Choroid plexus epithelial cell (primary cell): ENCODE results near the gene WDFY2.
"Not testable (repeated sequence)": the region's sequence is repeated elsewhere in the genome, so short reads cannot be mapped to it uniquely, and the experiment has no call there.

Experiments used
- DNase-seq: peaks from one replicate; pipeline ENCODE4 v3.0.0-alpha.2; 2010; ENCODE audit warnings: low read depth
- H3K4me3 ChIP-seq: 2 replicates; pipeline ENCODE4 v1.5.1; 2011; ENCODE audit warnings: low read depth, mild to moderate bottlenecking, control low read depth, low read length, moderate library complexity
- TF ChIP-seq, protein P1 (sequence below): conservative IDR thresholded peaks from 2 replicates; pipeline ENCODE4 v1.5.1; 2011; ENCODE audit warnings: low read depth, mild to moderate bottlenecking, control low read depth, inconsistent platforms, low read length, moderate library complexity

WDFY2 gene

DNA sequence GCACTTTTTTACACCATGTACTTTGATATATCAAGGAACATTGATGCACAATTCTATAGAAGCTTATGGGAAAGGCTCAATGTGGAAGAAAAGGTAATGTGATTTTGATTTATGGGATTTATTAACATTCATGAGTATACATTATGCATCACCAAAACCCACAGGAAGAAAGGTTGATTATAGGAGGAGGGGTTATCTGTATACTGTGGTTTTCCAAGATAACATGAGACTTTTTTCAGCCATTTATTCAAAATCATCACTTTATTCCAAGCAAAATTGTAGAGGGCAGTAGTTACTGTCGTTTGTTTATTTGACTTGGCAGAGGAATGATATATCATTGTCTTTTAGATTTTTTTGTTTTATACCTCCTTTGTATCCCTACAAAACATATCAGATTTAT lies 54.9 kb downstream of the WDFY2 start:
- TF ChIP-seq, protein P1, sequence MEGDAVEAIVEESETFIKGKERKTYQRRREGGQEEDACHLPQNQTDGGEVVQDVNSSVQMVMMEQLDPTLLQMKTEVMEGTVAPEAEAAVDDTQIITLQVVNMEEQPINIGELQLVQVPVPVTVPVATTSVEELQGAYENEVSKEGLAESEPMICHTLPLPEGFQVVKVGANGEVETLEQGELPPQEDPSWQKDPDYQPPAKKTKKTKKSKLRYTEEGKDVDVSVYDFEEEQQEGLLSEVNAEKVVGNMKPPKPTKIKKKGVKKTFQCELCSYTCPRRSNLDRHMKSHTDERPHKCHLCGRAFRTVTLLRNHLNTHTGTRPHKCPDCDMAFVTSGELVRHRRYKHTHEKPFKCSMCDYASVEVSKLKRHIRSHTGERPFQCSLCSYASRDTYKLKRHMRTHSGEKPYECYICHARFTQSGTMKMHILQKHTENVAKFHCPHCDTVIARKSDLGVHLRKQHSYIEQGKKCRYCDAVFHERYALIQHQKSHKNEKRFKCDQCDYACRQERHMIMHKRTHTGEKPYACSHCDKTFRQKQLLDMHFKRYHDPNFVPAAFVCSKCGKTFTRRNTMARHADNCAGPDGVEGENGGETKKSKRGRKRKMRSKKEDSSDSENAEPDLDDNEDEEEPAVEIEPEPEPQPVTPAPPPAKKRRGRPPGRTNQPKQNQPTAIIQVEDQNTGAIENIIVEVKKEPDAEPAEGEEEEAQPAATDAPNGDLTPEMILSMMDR, result no peak
- H3K4me3 ChIP-seq, result no peak overlapping the region
- no peak for DNase-seq

DNA sequence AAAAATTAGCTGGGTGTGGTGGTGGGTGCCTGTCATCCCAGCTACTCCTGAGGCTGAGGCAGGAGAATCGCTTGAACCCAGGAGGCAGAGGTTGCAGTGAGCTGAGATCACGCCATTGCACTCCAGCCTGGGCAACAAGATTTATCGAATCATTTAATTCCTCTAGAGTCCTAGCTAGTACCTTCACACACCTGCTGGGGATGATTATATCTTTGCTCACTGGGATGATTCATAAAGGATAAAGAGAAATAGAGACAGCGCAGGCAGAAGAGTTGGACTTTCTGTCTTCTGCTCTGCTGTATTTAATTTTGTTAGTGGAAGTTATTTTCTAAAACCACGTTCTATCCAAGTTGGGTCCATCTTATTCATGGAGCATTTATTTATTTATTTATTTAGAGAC lies 56.4 kb downstream of the WDFY2 start:
- H3K4me3 ChIP-seq, DNase-seq: not testable (repeated sequence)

DNA sequence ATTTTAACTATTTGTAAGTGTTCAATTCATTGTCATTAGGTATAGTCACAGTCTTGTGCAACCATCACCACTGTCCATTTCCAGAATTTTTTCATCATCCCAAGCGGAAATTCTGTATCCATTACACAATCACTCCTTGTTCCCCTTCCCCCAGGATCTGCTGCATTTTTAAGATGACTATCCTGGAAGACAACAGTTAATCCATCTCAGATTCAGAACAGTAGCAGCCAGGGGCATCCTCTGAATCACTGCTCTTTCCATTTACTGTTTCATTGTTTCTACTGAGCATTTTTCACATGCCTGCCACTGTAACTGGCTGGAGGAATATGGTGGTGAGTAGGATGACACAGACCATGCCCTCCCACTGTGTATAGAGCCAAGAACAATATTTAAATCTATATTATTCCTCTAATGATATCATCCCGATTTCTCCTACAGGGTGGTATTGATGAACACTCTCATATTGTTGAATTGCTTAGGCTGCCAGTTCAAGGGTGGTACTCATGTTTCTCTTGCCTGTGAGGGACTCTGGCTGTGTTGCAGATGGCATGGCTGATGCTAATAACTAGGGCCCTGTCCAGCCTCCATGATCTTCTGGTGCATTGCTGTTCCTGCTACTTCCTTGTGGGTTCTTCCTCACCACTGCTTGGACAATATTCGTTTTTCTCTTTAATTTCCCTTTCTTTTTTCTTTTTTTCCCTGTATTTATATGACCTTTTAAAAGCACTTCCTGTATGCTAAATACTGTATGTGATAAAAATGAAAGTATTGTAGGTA lies 59.0 kb downstream of the WDFY2 start:
- no peak overlapping the region for H3K4me3 ChIP-seq
- TF ChIP-seq, protein P1, result peak; percentile 1
- DNase-seq, result peak; percentile 83

DNA sequence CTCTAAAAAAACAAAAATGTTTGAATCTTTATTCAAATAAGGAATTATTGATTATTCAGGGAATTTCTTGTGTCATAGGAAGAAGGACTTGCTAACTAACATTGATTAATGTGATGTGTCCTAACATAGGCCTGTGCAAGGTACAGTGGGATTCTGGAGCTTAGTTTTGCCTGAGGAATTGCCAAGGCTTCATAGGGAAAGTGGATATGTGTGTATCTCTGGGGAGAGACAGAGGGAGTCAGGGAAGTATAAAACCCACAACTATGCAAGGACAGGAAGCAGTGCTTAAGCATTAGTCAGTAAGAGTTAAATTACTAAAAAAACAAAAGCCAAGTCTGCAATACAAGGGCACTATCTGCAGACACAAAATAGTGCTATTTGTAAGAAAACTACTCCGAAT lies 59.6 kb downstream of the WDFY2 start:
- H3K4me3 ChIP-seq, result no peak overlapping the region
- peak; percentile 95 for DNase-seq
- TF ChIP-seq, protein P1, result peak; percentile 3

DNA sequence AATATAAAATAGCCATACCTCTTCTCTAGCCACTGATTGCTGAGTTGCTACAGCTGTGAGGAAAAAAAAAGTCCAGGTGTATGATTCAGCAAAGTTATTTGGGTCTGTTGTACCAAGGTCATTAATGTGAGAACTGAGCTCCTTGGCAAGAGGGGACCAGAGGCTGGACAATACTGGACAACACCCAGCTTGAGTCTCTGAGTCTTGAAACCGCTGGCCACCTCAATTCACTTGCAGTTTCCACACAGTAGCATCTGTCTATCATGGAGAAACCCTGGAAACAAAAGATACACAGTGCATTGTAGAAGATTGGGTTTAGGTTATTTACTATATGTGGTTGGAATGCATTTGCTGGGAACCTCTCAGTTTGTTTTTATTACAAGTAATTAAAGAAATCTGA lies 60.4 kb downstream of the WDFY2 start:
- H3K4me3 ChIP-seq, result no peak overlapping the region
- TF ChIP-seq, protein P1, result no peak
- DNase-seq, result peak; percentile 63

DNA sequence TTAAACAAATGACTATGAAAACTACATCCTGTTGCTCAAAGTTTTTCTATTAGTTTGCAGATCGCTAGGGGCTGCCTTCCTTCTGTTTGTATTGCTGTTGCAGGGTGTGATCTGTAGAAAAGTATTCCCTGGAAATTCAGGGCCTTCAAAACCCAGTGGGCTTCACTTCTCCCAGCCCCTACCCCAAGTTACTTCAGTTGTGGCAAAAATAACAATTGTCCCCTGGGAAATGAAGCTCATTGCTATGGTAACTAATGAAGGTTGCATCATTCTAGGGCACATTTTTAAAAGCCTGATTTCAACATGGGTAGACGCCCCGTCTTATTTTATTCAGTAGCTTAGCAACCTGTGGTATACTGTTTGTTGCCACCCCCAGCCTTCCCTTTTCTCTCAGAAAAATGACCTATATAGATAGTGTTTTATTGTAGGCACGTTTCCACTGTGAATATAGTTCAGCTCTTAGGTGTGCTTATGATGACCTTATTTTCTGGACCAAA lies 60.9 kb downstream of the WDFY2 start:
- no peak overlapping the region for H3K4me3 ChIP-seq
- TF ChIP-seq, protein P1, result no peak
- peak; percentile 92 for DNase-seq

DNA sequence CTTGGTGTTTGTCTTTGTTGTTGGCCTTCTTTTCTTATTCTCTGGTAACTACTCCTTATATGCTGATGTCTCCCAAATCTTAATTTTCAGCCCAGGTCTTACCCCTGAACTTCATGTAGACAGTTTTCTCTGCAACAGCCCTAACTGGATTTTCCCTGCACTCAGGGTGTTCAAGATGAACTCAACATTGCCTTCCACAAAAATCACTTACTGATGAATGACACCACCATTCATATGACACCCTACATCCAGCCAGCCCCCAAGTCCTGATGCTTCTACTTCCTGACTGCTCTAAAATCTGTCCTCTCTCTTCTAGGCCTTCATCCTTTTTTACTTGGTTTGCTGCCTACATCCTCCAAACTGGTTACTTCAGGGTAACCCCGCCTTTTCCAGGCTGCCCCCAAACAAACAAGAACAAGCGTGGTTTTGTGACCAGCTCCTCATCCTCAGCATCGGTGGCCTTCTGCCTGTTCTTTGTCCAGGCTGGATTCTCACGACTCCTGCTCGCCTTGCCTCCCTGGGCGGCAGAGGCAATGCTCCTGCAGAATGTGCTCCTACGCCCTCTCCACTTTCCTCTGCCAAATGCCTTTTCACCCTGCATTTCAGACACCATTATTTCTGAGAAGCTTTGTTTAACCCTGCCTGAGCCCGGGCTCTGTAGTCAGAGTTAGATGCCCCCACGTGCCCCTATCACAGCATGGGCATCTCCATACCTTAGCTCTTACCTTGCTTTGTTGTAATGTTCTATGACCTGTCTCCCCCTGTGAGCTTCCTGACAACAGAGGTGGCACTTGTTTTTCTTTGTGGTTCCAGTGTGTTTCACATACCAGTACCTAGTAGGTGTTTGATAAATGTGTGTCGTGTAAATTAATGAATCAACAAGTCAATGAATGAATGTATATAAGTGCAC lies 61.8 kb downstream of the WDFY2 start:
- TF ChIP-seq, protein P1, result no peak
- H3K4me3 ChIP-seq, result no peak overlapping the region
- DNase-seq, result no peak
